Activated CD4-positive, alpha-beta T cell treated with anti-CD3 and anti-CD28 coated beads, Interleukin-2, amount 50 U/mL, for 16 hours (primary cell): Measurements from ENCODE around the gene THSD4.

ENCODE experiments used
- DNase-seq: peaks from one replicate; pipeline ENCODE4 v3.0.0-alpha.2; 2020

THSD4 gene

DNA sequence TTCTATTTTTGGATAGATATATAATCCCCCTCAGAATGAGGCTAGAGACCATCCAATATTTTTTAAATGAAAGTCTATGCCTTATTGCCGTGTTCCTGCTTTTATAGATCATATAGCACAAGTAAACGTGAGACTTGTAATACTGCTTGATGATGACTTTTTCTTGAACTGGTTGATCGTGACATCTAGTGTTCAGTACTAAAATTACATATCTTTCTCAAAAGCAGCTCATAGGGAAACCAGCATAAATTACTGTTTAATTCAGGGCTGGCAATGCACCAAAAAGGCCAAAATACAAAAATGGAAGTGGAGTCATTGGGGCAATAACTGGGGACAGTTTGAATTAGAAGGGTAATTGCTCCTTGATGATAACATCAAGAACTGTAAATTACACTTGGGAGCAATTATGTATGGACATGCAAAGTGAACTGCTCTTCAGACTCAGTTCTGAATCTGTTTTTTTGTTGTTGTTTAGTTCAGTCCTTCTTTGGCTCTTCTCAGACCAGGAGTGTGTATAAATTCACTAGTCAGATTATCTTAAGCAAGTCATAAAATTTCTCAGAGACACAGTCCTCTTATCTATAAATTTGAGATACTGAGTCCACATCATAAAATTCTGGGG lies 325.3 kb downstream of the THSD4 start:
- DNase-seq: peak; percentile 38

DNA sequence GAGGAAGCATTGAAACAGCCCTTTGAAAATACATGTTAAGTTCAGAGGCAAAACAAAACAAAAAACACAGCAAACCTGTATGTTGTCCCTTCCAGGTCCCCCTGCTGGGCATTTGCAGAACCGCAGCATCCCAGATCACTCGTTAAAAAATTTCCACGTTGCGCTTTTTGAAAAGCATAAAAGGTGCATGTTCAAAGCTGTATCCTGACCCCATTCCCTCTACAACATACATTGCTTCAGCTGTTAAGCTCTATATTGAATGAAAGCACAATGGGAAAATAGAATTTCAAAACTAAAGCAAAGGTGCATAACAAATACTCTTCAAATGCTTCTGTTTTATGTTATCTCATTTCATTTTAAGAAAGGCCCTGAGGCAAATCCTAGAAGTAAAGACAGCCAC lies 328.3 kb downstream of the THSD4 start:
- peak; percentile 36 for DNase-seq

DNA sequence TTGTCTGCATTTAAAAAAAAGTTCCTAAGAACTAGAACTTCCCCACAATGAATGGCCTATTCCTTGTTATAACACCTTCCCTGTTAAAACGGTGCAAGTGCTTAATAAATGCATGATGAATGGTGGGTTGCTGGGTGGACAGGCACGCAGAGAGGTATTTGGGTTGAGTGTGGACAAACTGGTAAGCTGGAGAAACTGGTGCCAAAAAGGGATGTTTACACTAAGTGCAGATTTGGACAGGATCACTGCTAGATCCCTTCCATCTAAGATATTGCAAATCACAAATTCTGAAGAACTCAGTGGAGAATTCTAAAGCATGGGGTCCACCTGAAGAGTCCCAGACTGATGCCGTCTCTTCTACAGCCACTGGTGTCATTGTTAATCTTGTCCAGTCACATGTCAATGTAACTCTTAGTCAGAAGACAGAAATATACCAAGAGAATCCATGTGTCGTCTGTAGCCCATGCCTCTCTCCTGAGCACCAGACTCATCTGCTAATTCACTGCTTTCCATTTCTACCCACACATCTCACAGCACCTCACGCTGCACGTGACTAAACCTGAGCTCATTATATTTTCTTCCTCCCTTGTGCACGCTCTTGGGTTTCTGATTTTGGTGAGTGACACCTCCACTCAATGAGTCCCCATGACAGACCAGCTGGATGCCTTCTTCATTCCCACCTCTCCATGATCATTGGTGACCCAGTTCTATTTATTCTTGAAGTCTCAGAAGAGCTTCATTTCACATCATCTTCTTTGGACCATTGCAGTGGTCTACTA lies 328.9 kb downstream of the THSD4 start:
- DNase-seq: no peak

DNA sequence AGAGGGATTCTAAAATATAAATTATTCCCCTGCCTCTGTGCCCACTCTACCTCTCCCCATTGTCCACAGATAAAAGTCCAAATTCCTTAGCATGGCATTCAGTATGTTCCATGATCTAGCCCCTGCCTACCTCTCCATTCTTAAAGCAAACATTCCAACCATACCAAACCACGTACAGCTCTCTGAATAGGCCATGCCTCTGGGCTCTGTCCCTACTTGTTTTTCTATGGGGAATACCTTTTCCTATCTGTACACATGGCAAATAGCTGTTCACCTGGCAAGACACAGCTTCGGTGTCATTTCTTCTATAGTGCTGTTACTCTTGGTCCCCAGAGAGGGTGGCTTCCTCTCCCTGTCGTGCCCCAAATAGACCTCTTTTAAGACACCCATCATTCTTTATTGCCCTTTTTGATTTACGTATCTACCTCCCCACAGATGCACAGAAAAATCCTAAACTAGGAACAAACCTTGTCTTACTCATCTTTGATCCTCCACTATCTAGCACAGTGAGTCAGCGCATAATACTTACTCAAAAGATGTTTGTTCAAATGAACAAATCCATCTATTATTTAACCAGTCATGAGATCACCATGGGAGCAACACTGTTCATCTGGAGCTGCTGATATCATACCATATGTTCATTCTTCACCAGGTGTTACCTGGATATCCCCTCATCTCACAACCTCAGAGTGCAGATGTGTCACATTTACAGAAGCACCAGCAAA lies 329.8 kb downstream of the THSD4 start:
- no peak for DNase-seq

DNA sequence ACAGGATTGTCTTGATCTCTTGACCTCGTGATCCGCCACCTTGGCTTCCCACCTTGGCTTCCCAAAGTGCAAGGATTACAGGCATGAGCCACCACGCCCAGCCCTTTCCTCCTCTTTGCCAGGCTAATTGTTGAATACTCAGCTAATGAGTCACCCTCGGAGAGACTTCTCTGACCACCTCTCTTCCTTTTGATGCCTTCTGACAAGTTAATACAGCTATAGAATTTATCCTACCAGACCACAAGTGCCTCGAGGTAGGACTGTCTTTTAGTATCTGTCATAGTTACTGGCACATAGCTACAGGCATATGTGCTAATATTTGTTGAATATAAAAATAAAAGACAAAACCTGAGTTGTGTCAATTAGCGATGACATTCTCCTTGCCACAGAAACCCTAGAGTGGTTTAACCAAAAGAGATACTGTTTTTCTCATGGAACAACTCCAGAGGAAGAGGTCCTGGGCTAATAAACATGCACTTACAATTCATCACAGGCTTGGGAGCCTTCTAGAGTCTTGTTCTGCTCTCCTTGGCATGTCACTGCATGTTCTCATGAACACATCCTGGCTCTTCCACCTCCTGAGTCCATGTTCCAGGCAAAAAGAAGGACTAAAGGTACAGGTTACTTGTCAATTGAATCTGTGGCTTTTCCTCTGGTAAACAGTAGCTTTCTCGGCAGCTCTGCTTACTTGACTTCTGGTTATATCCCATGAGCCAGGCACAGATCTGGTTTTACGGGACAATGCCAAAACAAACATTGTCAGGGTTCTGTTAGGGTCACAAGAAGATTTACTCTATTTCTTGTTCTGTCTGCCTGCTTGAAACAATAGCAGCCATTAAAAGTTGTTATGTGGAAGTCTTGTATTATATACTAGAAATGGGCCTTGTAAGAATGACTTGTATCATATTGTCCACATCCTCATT lies 332.3 kb downstream of the THSD4 start:
- DNase-seq: no peak

DNA sequence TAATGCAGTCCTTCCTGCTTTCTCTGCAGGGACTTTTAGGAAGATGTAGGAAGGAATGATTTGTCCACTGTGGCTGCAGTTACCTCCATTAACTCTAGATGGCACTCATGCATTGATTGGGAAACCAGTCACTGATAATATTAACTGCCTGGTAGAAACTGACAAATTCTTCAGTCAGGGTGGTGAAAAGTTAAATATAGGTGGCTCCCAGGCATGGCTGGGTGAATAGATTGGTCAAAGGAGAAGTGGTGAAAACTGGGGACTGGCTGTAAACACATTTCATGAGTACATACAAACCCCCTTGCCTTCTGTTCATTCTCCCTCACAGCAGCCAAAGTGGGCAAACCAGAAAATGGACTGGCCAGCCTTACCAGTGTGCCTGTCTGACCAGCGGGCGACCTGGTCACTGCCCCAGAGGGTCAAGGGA lies 333.4 kb downstream of the THSD4 start:
- peak; percentile 16 for DNase-seq

DNA sequence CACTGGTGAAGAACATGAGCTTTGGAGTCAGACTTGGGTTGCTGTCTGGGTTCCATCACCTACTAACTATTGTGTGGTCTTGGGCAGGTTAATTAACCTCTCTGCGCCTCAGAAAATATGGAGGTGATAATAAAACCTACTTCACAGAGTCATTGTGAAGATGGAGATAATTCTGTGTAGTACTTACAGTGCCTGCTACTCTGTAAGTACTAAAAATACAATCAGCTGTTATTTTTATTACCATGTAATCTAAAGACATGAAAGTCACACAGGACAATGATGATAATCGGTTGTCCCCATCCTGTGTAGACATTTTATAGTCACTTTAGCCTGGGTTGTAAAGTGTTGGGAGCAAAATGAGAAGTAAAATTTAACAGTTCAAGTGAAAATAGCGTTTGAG lies 334.1 kb downstream of the THSD4 start:
- no peak for DNase-seq

DNA sequence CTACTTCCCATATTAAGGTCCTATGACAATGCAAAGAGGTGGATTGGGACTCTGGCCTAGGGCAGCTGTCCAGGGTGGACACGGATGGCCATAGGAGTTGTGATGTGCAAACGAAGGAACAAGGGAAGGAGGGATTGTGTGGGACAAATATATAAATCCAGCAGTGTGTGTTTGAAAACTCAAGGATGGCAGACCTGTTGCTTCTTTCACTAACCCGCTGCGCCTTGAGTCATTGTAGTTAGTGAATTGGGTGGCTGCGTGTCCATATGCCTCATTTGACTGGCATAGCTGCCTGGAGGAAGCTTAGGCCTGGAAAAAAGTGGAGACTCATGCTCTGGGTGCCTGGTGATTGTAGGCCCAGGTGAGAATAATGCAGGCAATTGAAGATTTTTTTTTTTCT lies 334.7 kb downstream of the THSD4 start:
- no peak for DNase-seq

DNA sequence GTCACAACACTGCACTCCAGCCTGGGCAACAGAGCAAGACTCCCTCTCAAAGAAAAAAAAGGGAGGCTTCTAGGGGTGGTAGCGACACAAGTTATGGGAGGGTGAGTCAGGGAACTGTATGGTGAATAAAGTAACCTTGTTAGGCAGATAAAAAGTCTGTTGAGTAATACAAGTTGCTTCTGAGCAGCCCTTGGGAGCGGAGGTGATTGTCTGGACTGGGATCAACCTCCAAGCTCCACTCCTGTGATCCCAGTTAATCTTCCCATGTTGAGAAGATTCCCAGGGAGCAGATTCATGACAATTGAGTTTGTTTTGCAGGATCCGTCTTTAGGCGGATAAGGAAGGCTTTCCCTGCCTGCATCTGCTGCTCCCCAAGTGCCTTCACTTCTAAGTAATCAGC lies 335.9 kb downstream of the THSD4 start:
- DNase-seq: no peak

DNA sequence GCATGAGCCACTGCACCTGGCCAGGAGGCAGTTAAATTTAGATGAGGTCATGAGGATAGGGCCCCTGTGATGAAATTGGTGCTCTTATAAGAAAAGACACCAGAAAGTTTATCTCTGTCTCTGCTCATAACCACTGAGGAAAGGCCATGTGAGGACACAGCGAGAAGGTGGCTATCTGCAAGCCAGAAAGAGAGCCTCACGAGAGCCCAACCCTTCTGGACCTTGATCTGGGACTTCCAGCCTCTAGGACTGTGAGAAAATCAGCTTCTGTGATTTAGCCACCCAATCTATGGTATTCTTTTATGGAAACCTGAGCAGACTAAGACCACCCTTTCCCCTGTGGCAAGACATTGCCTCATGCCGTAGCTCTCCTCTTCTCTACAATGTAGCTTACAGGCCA lies 337.6 kb downstream of the THSD4 start:
- DNase-seq: no peak

DNA sequence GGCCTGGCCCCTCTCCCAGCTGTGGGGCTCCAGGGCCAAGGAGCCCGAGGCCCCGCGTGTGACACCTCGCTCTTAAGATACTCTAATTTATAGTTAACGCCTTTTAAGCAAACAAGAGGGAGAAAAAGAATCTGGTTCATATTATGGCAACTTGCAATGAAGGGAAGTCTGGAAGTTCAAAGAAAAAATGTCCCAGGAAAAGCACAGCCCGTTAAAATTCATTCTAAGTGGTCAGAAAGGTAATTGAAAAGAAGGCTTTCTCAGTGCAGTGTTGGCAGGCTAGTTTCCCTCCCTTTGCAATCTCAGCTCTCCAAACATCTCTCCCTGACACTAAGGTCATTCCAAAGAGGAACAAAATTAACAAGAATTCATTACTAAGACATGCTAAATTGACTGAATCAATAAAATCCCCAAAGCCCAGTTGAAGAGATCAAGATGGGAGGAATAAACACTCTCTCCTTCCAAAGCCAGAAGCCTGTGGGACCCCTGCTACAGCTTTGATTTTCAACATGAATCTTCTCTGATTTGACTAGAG lies 339.3 kb downstream of the THSD4 start:
- no peak for DNase-seq

DNA sequence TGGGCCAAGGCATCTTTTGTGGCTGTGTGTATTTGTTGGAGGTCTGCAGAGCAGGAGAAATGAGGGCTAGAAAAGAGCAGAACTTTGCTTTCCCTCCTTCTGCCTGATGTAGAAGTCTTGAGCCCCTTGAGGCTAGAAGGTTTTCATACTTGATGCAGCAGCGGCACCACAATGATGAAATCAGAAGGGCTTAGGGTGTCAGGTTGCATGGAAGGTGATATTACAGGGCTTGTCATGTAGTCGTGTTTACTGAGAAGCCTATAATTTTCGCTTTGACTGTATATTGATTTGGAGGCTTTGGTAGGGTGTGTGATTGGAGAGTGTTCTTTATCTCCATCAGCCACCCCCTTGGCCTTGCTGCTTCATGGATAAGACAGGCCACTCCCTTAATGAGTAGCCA lies 339.8 kb downstream of the THSD4 start:
- DNase-seq: no peak

DNA sequence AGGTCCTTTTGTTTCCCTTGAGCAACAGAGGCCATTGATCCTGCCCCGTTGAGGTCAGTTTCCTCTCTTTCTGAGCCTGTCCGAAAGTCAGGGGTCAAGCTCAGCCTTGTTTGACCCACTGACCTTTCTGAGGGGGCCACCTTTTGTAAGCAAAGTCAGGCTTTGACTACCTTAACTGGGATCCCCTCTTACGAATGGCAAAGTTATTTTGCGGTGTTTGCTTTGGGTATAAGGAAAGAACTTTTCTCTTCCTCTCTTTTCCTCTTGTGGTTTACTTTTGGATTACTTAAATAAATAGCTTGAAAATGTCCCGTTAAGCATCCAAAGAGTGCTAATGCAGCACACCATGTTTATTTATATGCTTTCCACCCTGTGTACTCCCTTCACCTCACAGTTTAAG lies 340.6 kb downstream of the THSD4 start:
- no peak for DNase-seq

DNA sequence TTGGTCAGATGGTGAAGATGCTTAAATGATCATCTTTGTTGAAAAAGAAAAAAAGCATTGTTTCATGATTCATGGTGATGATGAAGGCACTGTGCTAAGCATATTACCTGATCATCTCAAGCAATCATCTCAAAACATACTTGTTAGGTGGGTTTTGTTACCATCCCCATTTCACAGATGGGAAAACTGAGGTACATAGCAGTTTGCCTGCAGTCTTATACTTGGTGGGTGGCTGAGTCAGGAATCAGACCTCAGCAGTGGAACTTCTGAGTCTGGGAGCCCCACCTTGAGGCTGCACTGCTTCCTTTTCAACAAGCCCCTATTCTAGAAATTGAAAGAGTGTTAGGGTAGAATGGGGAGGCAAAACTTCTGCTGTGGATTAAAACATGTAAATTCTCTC lies 341.1 kb downstream of the THSD4 start:
- no peak for DNase-seq

DNA sequence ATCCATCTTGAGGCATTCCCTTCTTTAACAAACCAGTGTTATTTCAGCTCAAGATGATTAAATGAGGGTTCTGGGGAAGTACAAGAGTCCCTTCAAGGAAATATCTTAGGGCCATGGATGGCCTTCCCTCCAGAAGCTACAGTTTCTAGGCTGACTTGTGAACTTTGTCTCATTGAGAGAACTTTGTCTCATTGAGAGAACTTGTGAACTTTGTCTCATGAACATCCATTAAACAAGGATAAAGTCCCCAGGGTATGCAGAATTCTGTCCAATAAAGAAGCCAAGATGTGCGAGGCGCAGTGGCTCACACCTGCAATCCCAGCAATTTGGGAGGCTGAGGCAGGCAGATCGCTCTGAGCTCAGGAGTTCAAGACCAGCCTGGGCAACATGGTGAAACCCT lies 341.5 kb downstream of the THSD4 start:
- DNase-seq: no peak

DNA sequence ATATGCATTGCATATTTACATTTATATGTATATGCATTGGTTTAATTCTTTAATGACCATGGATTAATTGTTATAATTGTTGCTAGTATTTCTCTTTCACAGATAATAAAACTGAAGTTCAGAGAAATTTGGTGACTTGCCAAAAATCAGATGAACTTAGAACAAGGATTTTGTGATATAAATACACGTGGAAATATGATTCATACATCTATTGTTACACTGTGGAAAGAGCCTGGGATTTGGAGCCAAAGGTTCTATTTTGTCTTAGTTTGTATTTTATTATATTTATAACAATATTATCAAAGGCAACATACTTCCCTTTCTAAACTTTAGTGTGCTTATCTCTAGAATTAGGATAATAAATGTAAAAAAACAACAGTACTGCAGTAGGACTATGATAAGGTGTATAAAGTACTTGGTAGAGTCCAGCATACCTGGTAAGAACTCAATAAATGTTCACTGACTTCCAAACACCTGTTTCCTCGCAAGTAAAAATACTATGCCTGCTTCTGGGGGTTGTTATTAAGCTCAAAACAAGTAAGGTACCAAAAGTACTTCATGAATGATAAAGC lies 342.9 kb downstream of the THSD4 start:
- no peak for DNase-seq

DNA sequence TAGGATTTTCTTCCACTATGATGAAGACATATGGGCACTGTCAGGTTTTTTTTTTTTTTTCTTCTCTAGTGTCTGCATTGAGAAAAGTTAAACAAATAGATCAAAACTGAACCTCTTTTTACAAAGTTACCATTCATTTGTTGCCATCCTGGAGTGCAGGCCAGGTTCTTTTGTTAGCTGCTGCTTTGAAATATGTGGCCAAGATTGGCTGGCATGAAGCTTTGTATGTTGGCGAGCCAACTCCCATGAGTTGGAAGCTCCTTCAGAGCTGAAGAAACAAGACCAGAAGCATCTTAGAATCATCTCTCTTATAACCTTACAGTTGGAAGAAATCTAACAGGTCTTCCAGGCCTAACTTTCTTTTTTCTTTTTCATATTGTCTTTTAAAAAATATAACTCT lies 346.5 kb downstream of the THSD4 start:
- no peak for DNase-seq

DNA sequence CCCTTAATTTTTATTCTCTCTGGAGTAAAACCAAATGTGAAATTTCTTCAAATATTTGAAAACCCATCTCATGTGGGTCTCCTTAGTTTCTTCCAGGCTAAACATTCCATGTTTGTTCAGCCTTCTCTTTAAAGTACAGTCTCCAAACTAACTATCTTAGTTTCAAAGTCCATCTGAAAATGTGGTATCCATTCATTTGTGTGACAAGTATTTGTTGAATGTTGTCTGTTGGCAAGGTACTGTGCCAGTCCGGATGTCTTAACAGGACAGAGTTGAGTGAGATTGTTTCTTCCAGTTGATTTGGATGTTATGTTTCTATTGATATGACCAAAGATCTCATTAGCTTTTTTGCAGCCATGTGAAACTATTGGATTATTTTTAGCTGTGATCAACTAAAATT lies 347.4 kb downstream of the THSD4 start:
- DNase-seq: no peak

DNA sequence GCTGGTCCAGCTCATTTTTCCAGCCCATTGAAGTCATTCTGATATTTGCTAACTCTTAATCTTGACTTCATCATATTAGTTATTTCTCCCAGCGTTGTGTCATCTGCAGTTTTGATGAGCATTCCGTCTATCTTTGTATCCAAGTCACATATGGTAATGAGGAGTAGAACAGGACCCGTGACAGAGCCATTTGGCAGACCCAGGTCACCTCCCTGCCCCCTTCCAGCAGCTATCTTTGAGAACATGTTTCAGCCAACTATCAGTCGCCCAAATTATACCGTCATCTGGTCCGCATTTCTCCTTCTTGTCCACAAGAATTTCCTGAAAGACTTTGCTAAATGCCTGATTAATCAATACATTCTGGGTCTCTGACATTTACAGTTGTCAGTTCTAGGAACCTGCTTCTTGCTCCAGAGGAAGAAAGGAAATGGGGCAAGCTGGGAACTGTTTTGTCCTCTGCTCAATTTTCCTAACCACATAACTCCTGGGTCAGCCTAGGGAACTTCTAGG lies 347.9 kb downstream of the THSD4 start:
- DNase-seq: no peak

DNA sequence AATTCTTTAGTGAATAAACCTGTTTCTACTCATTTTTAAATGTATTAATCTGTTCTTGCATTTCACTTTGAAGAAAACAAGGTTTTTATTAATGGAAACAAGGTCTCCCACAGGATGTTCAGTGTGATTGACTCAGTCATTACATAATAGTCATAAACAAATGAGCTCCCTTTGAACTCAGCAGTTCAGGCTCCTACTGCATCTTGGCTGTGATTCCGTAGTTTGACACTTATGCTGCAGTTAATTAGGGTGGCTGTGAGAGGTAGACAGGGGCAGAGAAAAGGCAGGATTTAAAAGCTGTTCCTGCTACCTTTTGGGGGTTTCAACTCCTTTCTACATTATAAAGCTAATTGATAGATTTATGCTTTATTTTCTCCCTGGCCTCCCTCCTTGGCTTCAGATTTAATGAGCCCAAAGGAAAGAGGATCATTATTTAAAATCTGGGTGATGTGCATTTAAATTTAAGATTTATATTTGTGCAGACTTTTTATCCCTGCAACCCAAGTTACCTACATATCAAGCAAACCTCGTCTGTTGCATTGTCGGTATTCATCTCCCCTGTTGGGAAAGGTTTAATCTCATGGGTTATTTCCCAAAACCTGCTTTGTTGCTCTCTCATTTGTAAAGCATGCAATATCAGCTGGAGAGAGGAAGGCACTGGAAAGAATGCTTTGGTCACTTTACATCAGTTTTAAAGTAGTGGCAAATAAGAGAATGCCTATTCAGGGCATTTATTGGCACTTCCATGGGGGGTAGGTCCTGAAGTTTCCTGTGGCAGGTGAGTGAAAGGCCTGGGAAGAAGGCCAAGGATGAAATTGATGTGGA lies 350.1 kb downstream of the THSD4 start:
- no peak for DNase-seq

DNA sequence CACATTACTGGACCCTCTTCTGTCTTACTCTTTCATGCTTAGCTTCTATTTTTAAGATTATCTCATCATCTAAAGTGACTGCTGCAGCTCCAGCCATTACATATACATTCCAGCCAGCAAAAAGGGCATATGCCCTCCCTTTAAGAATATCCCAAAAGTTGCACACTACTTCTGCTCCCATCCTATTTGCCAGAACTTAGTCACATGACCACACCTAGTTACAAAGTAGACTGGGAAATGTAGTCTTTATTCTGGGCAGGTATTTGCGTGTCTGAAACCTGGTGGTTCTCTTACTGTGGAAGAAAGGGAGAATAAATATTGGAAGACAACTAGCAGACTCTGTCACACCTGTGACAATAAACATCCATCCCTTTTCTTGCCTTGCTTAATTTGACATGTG lies 353.4 kb downstream of the THSD4 start:
- DNase-seq: no peak
